Kidney (tissue), 14 donors: ENCODE data around the gene DNAL4. TPM values are rescaled to one million over a fixed set of nuclear protein-coding genes. Genes with fewer than 3 reads are reported as not detected.
A peak's percentile ranks its signal among the peaks of the same experiment; 100 is the strongest.

Experiments used
- DNase-seq, 5 donors: peaks; one replicate each; pipeline ENCODE4 v3.0.0-alpha.2; 2013 to 2020
- FAIRE-seq: peaks from 2 replicates; lab custom pipeline; 2012; peaks lifted over from hg19 to GRCh38; lab: Jason Lieb, UNC
- H3K27ac ChIP-seq, 2 donors: one replicate each; pipeline ENCODE4 v1.7.0; 2013; ENCODE audit warnings: low read depth in 2 of 2, low read length in 2 of 2, inconsistent platforms in 1 of 2
- H3K27me3 ChIP-seq: one replicate; pipeline ENCODE4 v1.7.1; 2013; ENCODE audit warnings: low read length, inconsistent platforms; ENCODE audit not compliant: control insufficient read depth, insufficient read depth
- H3K36me3 ChIP-seq, 3 donors: one replicate each; pipeline versions ENCODE4 v1.7.0 to v1.7.1; 2013; ENCODE audit warnings: low read length in 3 of 3, control low read depth in 1 of 3, inconsistent platforms in 1 of 3; ENCODE audit not compliant: insufficient read depth in 3 of 3, control insufficient read depth in 2 of 3
- H3K4me1 ChIP-seq, 3 donors: one replicate each; pipeline versions ENCODE4 v1.7.0 to v1.7.1; 2013; ENCODE audit warnings: low read length in 3 of 3, inconsistent platforms in 1 of 3, low read depth in 1 of 3; ENCODE audit not compliant: control insufficient read depth in 2 of 3, insufficient read depth in 2 of 3
- H3K4me3 ChIP-seq, 3 donors: one replicate each; pipeline versions ENCODE4 v1.7.0 to v1.8.1; 2013; ENCODE audit warnings: low read length in 3 of 3, control low read depth in 1 of 3, inconsistent platforms in 1 of 3
- H3K9ac ChIP-seq, 3 donors: one replicate each; pipeline versions ENCODE4 v1.7.0 to v1.7.1; 2013; ENCODE audit warnings: low read length in 3 of 3, control low read depth in 1 of 3, inconsistent platforms in 1 of 3
- H3K9me3 ChIP-seq, 3 donors: one replicate each; pipeline versions ENCODE4 v1.7.0 to v1.7.1; 2013; ENCODE audit warnings: low read length in 3 of 3, control low read depth in 1 of 3, inconsistent platforms in 1 of 3; ENCODE audit not compliant: control insufficient read depth in 2 of 3, insufficient read depth in 1 of 3
- intact Hi-C: fragments of 100-400 bp; cut with DNase I; formaldehyde crosslinking; loops from one replicate; pipeline ENCODE4 v1.11.1; 2022
- polyA plus RNA-seq: library from polyadenylated mRNA; stranded (reverse); fragments of 350-450 nt; fragmentation: Illumina TruSeq; extraction: RNeasy Lipid Tissue Mini Kit (QIAGEN cat#74804); gene quantifications from one replicate; pipeline ENCODE4 v1.2.3, GENCODE V29; 2014; ENCODE audit warnings: low read depth, low replicate concordance; ENCODE audit not compliant: insufficient read depth
- total RNA-seq: library from RNA; stranded (reverse); fragmentation: NEBNext Ultra II Directional; extraction: Animal tissue kit (Norgen Biotek cat#: 25700); gene quantifications from one replicate; pipeline ENCODE4 v1.2.1, GENCODE V29; 2021
- TF ChIP-seq, protein P1 (sequence below): IDR thresholded peaks from 3 replicates; pipeline ENCODE4 v1.5.1; 2012; ENCODE audit warnings: mild to moderate bottlenecking, moderate library complexity, borderline replicate concordance; ENCODE audit not compliant: insufficient read depth; ENCODE audit errors: extremely low read depth
- donor health status: control.
- donor health status: control.
- donor health status: control.
- donor health status: control.
- donor health status: control.
- donor health status: DM: yes; HTN: yes; CAD: no.
- donor health status: Normal renal cell carcinoma (clear cell type).

Gene DNAL4
- total and polyA plus RNA-seq, 2 donors from 2014 or later = 26.5 to 39.7 TPM

DNA sequence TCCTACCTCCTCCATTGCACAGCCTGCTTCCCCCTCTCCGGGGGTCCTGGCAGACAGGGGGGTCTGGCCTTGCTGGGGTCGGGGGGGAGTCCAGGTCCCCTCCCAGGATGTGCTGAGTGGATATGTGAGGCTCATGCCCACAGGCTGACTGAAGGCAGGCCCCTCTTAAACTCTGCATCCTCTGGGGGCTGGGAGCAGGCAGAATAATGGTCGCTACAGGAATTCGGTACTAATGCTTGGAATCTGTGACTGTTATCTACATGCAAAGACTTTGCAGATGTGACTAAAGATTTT is 36.5 kb downstream of the DNAL4 start:
- H3K27ac ChIP-seq = no peak overlapping the region
- FAIRE-seq = no peak
- peaks cover 0 to 17% (median 8%) of the 10 kb centered on the region in 3 donors for H3K4me1 ChIP-seq
- TF ChIP-seq, protein P1, sequence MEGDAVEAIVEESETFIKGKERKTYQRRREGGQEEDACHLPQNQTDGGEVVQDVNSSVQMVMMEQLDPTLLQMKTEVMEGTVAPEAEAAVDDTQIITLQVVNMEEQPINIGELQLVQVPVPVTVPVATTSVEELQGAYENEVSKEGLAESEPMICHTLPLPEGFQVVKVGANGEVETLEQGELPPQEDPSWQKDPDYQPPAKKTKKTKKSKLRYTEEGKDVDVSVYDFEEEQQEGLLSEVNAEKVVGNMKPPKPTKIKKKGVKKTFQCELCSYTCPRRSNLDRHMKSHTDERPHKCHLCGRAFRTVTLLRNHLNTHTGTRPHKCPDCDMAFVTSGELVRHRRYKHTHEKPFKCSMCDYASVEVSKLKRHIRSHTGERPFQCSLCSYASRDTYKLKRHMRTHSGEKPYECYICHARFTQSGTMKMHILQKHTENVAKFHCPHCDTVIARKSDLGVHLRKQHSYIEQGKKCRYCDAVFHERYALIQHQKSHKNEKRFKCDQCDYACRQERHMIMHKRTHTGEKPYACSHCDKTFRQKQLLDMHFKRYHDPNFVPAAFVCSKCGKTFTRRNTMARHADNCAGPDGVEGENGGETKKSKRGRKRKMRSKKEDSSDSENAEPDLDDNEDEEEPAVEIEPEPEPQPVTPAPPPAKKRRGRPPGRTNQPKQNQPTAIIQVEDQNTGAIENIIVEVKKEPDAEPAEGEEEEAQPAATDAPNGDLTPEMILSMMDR = no peak
- H3K9ac ChIP-seq = no peak overlapping the region
- peaks cover 0 to 2% (median 0%) of the 10 kb centered on the region in 3 donors for H3K9me3 ChIP-seq
- peaks cover 0 to 3% (median 2%) of the 10 kb centered on the region in 3 donors for H3K36me3 ChIP-seq
- intact Hi-C loops = no loop called here
- no peak overlapping the region for H3K4me3 ChIP-seq
- H3K27me3 ChIP-seq = no peaks in the 10 kb centered on the region
- peak in 1 of 5 donors; percentile 67 for DNase-seq

DNA sequence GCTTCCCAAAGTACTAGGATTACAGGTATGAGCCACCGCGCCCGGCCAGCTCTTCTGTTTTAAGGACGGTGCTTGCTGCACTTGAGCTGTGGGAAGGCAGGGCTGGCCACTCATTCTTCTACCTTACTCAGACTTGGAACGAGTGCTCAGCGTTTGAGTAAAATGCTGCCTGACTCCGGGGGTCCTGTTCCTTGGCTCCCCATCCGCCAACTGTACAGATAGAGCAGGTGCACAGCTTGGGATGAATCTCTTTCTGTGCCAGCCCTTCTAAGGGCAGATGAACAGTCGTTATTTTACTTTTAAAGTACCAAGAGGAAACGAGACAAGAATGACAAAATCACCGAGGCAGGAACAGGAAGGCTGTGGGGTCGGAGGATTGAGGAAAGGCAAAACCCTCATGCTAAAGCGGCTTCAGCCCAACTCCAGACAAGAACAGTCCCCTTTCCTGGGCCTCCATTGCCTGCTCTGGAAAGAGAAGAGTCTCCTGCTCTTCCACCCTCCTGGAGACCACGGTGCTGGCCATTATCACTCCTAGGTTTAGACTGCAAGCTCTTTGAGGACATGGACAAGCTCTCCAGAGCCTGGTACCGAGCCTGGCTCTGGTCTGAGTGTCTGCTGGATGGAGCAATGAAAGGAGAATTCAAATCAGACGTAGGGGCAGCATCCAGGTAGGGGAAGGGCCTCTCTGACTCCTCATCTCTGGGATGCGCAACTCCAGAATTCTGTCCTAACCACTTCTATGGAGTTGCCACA is 37.1 kb downstream of the DNAL4 start:
- peak overlapping the region in 1 of 2 donors; percentile 73 for H3K27ac ChIP-seq
- FAIRE-seq = no peak
- DNase-seq = peak in 1 of 5 donors; percentile 75
- H3K9ac ChIP-seq = peak overlapping the region in 1 of 3 donors; percentile 71
- TF ChIP-seq, protein P1 = no peak
- H3K9me3 ChIP-seq = peaks cover 0 to 2% (median 0%) of the 10 kb centered on the region in 3 donors
- no peaks in the 10 kb centered on the region for H3K27me3 ChIP-seq
- H3K4me3 ChIP-seq = peak overlapping the region; percentile 36 to 75 (median 64)
- intact Hi-C loops = no loop called here
- H3K36me3 ChIP-seq = peaks cover 0 to 7% (median 6%) of the 10 kb centered on the region in 3 donors
- peaks cover 0 to 17% (median 8%) of the 10 kb centered on the region in 3 donors for H3K4me1 ChIP-seq

DNA sequence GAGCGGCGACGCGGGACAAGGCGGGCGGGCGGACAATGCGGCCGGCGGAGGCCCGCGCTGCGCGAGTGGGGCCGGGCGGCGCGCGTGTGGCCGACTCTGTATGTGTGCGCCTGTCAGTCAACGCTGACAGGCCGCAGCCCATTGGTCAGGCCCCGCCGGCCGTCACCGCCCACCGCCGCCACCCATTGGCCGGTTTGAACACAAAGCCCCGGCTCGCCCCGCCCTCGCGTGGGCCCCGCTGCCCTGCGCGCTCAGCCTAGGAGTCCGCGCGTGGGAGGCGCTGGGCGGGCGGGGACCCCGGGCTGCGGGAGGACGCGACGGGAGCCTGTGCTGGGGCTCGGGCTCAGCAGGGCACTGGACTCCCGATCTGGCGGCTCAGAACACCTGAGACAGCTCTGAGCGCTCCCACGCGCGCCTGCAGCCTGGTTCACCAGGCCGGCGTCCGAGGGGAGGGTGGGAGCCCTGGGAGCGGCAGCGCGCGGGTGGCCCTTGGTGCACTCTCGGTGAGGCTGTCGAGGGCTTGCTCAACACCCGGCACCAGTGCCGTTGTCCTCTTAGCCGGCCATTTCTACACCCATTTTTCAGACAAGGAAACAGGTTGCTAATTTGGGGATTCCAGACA is 37.9 kb downstream of the DNAL4 start, which contains the start of gene SUN2:
Gene SUN2, minus strand, starts transcription at position 88 of the 622 bp plus-strand sequence. CDS start 3,370 bp downstream, outside the sequence.
- H3K4me1 ChIP-seq = peaks cover 0 to 24% (median 8%) of the 10 kb centered on the region in 3 donors
- H3K27me3 ChIP-seq = no peaks in the 10 kb centered on the region
- intact Hi-C loops = no loop called here
- H3K27ac ChIP-seq = peak within 1 kb of the TSS; percentile 96 to 99
- DNase-seq (peak; percentile 91 to 98 (median 96)), FAIRE-seq (no peak)
- no peaks in the 10 kb centered on the region for H3K9me3 ChIP-seq
- TF ChIP-seq, protein P1 = no peak
- peak within 1 kb of the TSS; percentile 51 to 83 (median 63) for H3K9ac ChIP-seq
- H3K36me3 ChIP-seq = peaks cover 0 to 15% (median 14%) of the 10 kb centered on the region in 3 donors
- peak within 1 kb of the TSS; percentile 60 to 82 (median 64) for H3K4me3 ChIP-seq
